Activated naive CD4-positive, alpha-beta T cell treated with anti-CD3 and anti-CD28 coated beads, Interleukin-2, amount 50 U/mL, for 24 hours (primary cell): Measurements from ENCODE around the gene VDR.

ENCODE experiments used
- H3K27ac Mint-ChIP-seq: one replicate; pipeline ENCODE4 v1.8.0; 2021; ENCODE audit warnings: mild to moderate bottlenecking, mixed read lengths
- H3K27me3 Mint-ChIP-seq: one replicate; pipeline ENCODE4 v1.8.0; 2021; ENCODE audit warnings: mixed read lengths
- H3K36me3 Mint-ChIP-seq: one replicate; pipeline ENCODE4 v1.8.0; 2021; ENCODE audit warnings: mixed read lengths
- H3K4me1 Mint-ChIP-seq: one replicate; pipeline ENCODE4 v1.8.0; 2021; ENCODE audit warnings: mixed read lengths
- H3K4me3 Mint-ChIP-seq: one replicate; pipeline ENCODE4 v1.8.0; 2021; ENCODE audit warnings: mild to moderate bottlenecking, mixed read lengths
- H3K9me3 Mint-ChIP-seq: one replicate; pipeline ENCODE4 v1.8.0; 2021; ENCODE audit warnings: mixed read lengths

Gene VDR

GRCh38 chr12:47887529-47887928 lies 17.3 kb downstream of the VDR start:
- Mint-ChIP-seq H3K9me3 (no peaks in the 10 kb centered on the region), H3K36me3 (peaks cover 7% of the 10 kb centered on the region), H3K27ac (peak overlapping the region; percentile 66), H3K4me1 (peaks cover 64% of the 10 kb centered on the region), H3K4me3 (peak overlapping the region; percentile 52), H3K27me3 (no peaks in the 10 kb centered on the region)

- no peaks in the 10 kb centered on the region for H3K27me3 Mint-ChIP-seq
- peak overlapping the region; percentile 36 for H3K4me3 Mint-ChIP-seq
- H3K27ac Mint-ChIP-seq = peak overlapping the region; percentile 84
- H3K9me3 Mint-ChIP-seq = no peaks in the 10 kb centered on the region
- peaks cover 7% of the 10 kb centered on the region for H3K36me3 Mint-ChIP-seq
- H3K4me1 Mint-ChIP-seq = peaks cover 67% of the 10 kb centered on the region
Measured at GRCh38 chr12:47886510-47887240, 18.1 kb downstream of the VDR start.

DNA sequence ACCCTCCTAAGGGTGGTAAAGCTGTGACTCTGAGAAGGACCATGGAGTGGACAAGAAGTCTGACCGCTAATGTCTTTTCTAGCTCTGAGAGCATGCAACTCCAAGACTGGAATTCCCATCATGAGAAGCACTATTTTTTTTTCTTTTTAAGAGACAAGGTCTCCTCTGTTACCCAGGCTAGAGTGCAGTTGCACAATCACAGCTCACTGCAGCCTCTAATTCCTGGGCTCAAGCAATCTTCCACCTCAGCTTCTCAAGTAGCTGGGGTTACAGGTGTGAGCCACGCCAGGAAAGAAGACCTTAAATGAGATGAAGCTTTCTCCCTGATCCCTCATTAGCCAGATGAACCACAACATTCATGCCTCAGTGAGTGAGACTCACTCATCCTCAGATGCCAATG lies 19.2 kb downstream of the VDR start:
- H3K9me3 Mint-ChIP-seq = no peaks in the 10 kb centered on the region
- H3K36me3 Mint-ChIP-seq = peaks cover 7% of the 10 kb centered on the region
- H3K4me1 Mint-ChIP-seq = peaks cover 73% of the 10 kb centered on the region
- H3K27me3 Mint-ChIP-seq = no peaks in the 10 kb centered on the region
- no peak overlapping the region for H3K27ac Mint-ChIP-seq
- peak overlapping the region; percentile 79 for H3K4me3 Mint-ChIP-seq

DNA sequence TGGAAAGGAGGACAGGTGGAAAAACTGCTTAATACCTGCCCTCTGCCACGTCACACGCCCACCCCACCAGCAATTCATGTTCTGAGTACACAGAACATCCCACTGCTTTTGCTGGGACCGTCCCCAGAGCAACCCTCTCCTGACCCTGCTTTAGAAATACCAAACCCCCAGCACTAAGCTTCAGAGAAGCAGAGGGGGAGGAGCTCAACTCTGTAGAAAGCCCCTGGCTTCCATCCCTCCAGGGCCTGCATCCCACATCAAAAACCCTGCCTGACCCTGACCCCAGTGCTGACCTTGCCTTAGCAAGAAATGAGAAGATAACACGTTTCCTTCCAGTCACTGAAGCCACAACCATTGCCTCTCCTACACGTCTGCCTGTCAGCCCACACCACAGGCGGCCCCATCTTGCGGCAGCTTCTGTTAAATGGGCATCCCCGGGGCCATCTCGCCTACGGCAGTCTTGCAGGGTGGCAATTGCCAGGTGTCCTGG lies 19.7 kb downstream of the VDR start:
- Mint-ChIP-seq H3K4me1 (peaks cover 73% of the 10 kb centered on the region), H3K27me3 (no peaks in the 10 kb centered on the region), H3K9me3 (no peaks in the 10 kb centered on the region), H3K36me3 (peaks cover 6% of the 10 kb centered on the region), H3K4me3 (peak overlapping the region; percentile 79), H3K27ac (peak overlapping the region; percentile 95)

DNA sequence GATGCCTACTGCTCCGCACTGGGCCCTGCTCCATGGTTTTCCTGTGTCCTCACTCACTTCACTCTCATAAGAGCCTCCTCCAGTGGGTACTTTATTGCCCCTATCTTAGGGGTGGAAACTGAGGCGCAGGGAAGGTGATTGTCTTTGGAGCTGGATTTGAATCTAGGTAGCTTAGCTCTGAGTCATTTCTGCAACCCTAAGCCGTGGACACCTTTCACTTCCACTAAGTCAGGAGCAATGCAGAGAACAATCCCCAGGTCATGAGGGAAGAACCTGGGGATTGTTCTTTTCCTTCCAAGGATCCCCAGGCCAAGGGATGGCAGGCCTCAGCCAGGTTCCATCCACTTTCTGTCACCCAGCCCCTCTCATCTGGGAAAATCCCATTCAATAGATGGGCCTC lies 20.3 kb downstream of the VDR start:
- Mint-ChIP-seq H3K4me3 (peak overlapping the region; percentile 86), H3K27me3 (no peaks in the 10 kb centered on the region), H3K36me3 (peaks cover 7% of the 10 kb centered on the region), H3K9me3 (no peaks in the 10 kb centered on the region), H3K4me1 (peaks cover 72% of the 10 kb centered on the region), H3K27ac (peak overlapping the region; percentile 95)

- no peaks in the 10 kb centered on the region for H3K27me3 Mint-ChIP-seq
- H3K4me1 Mint-ChIP-seq = peaks cover 66% of the 10 kb centered on the region
- no peaks in the 10 kb centered on the region for H3K9me3 Mint-ChIP-seq
- peak overlapping the region; percentile 86 for H3K4me3 Mint-ChIP-seq
- H3K36me3 Mint-ChIP-seq = peaks cover 7% of the 10 kb centered on the region
- H3K27ac Mint-ChIP-seq = peak overlapping the region; percentile 41
Measured at GRCh38 chr12:47883663-47884195, 21.1 kb downstream of the VDR start.

GRCh38 chr12:47882781-47883546 lies 21.8 kb downstream of the VDR start:
- Mint-ChIP-seq H3K9me3 (no peaks in the 10 kb centered on the region), H3K27ac (peak overlapping the region; percentile 84), H3K36me3 (peaks cover 13% of the 10 kb centered on the region), H3K4me1 (peaks cover 61% of the 10 kb centered on the region), H3K4me3 (peak overlapping the region; percentile 86), H3K27me3 (no peaks in the 10 kb centered on the region)

DNA sequence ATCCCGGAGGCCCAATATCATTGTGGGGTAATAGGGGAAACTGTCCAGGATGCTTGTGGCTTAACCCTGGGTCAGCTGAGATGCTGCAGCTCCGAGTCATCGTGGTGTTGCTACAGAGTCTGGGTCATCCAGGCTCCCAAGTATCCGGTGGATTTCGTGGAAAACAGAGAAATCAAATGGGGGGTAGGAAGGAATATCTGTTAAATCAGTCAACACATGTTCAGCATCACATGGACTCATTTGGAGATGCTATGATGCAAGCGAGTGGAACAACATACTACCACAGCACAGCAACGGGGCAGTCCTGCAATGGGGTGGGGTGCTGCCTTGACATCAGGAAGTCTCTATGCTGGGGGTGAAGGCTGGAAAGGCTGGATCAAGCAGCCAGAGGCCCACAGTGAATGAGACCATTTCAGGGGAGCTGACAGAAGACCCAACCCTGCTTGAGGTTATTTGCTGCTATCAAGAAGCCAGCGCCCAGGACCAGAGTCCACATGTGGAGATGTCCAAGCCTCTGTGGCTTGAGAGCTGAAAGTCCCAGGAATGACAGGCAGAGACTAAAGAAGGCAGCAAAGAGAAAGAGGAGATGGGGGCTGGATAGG lies 22.9 kb downstream of the VDR start:
- Mint-ChIP-seq H3K9me3 (no peaks in the 10 kb centered on the region), H3K27ac (peak overlapping the region; percentile 59), H3K36me3 (peaks cover 9% of the 10 kb centered on the region), H3K4me3 (peak overlapping the region; percentile 81), H3K27me3 (no peaks in the 10 kb centered on the region), H3K4me1 (peaks cover 55% of the 10 kb centered on the region)

- H3K36me3 Mint-ChIP-seq = peaks cover 14% of the 10 kb centered on the region
- H3K4me3 Mint-ChIP-seq = no peak overlapping the region
- no peaks in the 10 kb centered on the region for H3K27me3 Mint-ChIP-seq
- H3K4me1 Mint-ChIP-seq = peaks cover 48% of the 10 kb centered on the region
- H3K9me3 Mint-ChIP-seq = no peaks in the 10 kb centered on the region
- H3K27ac Mint-ChIP-seq = no peak overlapping the region
Measured at GRCh38 chr12:47881051-47881450, 23.7 kb downstream of the VDR start.

GRCh38 chr12:47878918-47879481 lies 25.8 kb downstream of the VDR start:
- Mint-ChIP-seq H3K27me3 (no peaks in the 10 kb centered on the region), H3K4me1 (peaks cover 27% of the 10 kb centered on the region), H3K9me3 (no peaks in the 10 kb centered on the region), H3K4me3 (no peak overlapping the region), H3K27ac (no peak overlapping the region), H3K36me3 (peaks cover 20% of the 10 kb centered on the region)

GRCh38 chr12:47878293-47878917 lies 26.4 kb downstream of the VDR start:
- H3K27ac Mint-ChIP-seq = peak overlapping the region; percentile 37
- H3K4me3 Mint-ChIP-seq = no peak overlapping the region
- H3K36me3 Mint-ChIP-seq = peaks cover 20% of the 10 kb centered on the region
- no peaks in the 10 kb centered on the region for H3K27me3 Mint-ChIP-seq
- no peaks in the 10 kb centered on the region for H3K9me3 Mint-ChIP-seq
- peaks cover 21% of the 10 kb centered on the region for H3K4me1 Mint-ChIP-seq

GRCh38 chr12:47877081-47877480 lies 27.7 kb downstream of the VDR start:
- H3K36me3 Mint-ChIP-seq = peaks cover 20% of the 10 kb centered on the region
- peaks cover 10% of the 10 kb centered on the region for H3K4me1 Mint-ChIP-seq
- no peak overlapping the region for H3K27ac Mint-ChIP-seq

GRCh38 chr12:47876440-47876960 lies 28.3 kb downstream of the VDR start:
- Mint-ChIP-seq H3K27me3 (no peaks in the 10 kb centered on the region), H3K4me3 (no peak overlapping the region), H3K4me1 (peaks cover 4% of the 10 kb centered on the region), H3K27ac (no peak overlapping the region), H3K36me3 (peaks cover 20% of the 10 kb centered on the region), H3K9me3 (no peaks in the 10 kb centered on the region)

More at GRCh38 chr12:47877081-47877480, 27.7 kb downstream of the VDR start:
- Mint-ChIP-seq H3K9me3 (no peaks in the 10 kb centered on the region), H3K27me3 (no peaks in the 10 kb centered on the region), H3K4me3 (no peak overlapping the region)

GRCh38 chr12:47875746-47876439 lies 28.9 kb downstream of the VDR start:
- H3K27ac Mint-ChIP-seq = no peak overlapping the region
- H3K9me3 Mint-ChIP-seq = no peaks in the 10 kb centered on the region
- no peaks in the 10 kb centered on the region for H3K4me1 Mint-ChIP-seq
- no peaks in the 10 kb centered on the region for H3K27me3 Mint-ChIP-seq
- H3K36me3 Mint-ChIP-seq = peaks cover 20% of the 10 kb centered on the region
- H3K4me3 Mint-ChIP-seq = no peak overlapping the region
